Stimulated activated CD4-positive, alpha-beta T cell treated with anti-CD3 and anti-CD28 coated beads, Interleukin-1b, Interleukin-23, amount 100 ng/mL, for 1 hour (primary cell): Measurements from ENCODE around the gene CPM.
A peak's percentile ranks its signal among the peaks of the same experiment; 100 is the strongest.
"Not testable (repeated sequence)": the region's sequence is repeated elsewhere in the genome, so short reads cannot be mapped to it uniquely, and the experiment has no call there.

Source experiments
- DNase-seq, 2 donors: peaks; one replicate each; pipeline ENCODE4 v3.0.0-alpha.2; 2020; ENCODE audit warnings: low read depth in 2 of 2

CPM gene

GRCh38 chr12:68807576-68808387, 125.2 kb downstream of the CPM start, which contains the start of gene MDM2:
Gene MDM2, plus strand, starts transcription at chr12:68808177. Its CDS starts 301 bp downstream, at chr12:68808478.
- peak; percentile 85 to 95 for DNase-seq

- not testable (repeated sequence) for DNase-seq
Observed at GRCh38 chr12:68807274-68807575, 125.7 kb downstream of the CPM start.

- DNase-seq = no peak
Observed at GRCh38 chr12:68806488-68807237, 126.3 kb downstream of the CPM start.

- DNase-seq = no peak
Observed at GRCh38 chr12:68805592-68806120, 127.3 kb downstream of the CPM start.

GRCh38 chr12:68804657-68805591, 128.0 kb downstream of the CPM start:
- no peak for DNase-seq

- DNase-seq = no peak
Observed at GRCh38 chr12:68803948-68804656, 128.9 kb downstream of the CPM start.

GRCh38 chr12:68802911-68803651, 129.9 kb downstream of the CPM start:
- DNase-seq = not testable (repeated sequence)

- DNase-seq = not testable (repeated sequence)
Observed at GRCh38 chr12:68802372-68802745, 130.6 kb downstream of the CPM start.
